Karpas-422 (cell line): ENCODE results near the gene FKBP1A. TPM values are rescaled to one million over a fixed set of nuclear protein-coding genes. Genes with fewer than 3 reads are reported as not detected.
A peak's percentile ranks its signal among the peaks of the same experiment; 100 is the strongest.

Experiments
- DNase-seq: peaks from one replicate; pipeline ENCODE4 v3.0.0-alpha.2; 2015
- H2AFZ ChIP-seq: fragments of 200-600 bp; sonication (generic); 2 replicates; pipeline ENCODE4 v1.6.1; 2014; ENCODE audit warnings: antibody characterized with exemption, low read length, mixed read lengths
- H3K27ac ChIP-seq: fragments of 200-600 bp; sonication (generic); 2 replicates; pipeline ENCODE4 v1.5.1; 2014; ENCODE audit warnings: mild to moderate bottlenecking, low read length, moderate library complexity
- H3K27me3 ChIP-seq: fragments of 200-600 bp; sonication (generic); 2 replicates; pipeline ENCODE4 v1.6.1; 2014; ENCODE audit warnings: low read length, mixed read lengths
- H3K36me3 ChIP-seq: fragments of 200-600 bp; sonication (generic); 2 replicates; pipeline ENCODE4 v1.6.1; 2014; ENCODE audit warnings: low read length, mixed read lengths; ENCODE audit not compliant: insufficient read depth
- H3K4me1 ChIP-seq: fragments of 200-600 bp; sonication (generic); 2 replicates; pipeline ENCODE4 v1.6.1; 2014; ENCODE audit warnings: mild to moderate bottlenecking, low read length, mixed read lengths
- H3K4me2 ChIP-seq: fragments of 200-600 bp; sonication (generic); 2 replicates; pipeline ENCODE4 v1.6.1; 2014; ENCODE audit warnings: low read length, low read depth, mild to moderate bottlenecking; ENCODE audit not compliant: poor library complexity, severe bottlenecking
- H3K4me3 ChIP-seq: fragments of 200-600 bp; sonication (generic); 2 replicates; pipeline ENCODE4 v1.5.1; 2014; ENCODE audit warnings: mild to moderate bottlenecking, antibody characterized with exemption, low read length, mixed read lengths
- H3K79me2 ChIP-seq: fragments of 200-600 bp; sonication (generic); 2 replicates; pipeline ENCODE4 v1.6.1; 2014; ENCODE audit warnings: mild to moderate bottlenecking, low read length, mixed read lengths
- H3K9ac ChIP-seq: fragments of 200-600 bp; sonication (generic); 2 replicates; pipeline ENCODE4 v1.6.0; 2014; ENCODE audit warnings: low read length
- H3K9me2 ChIP-seq: fragments of 200-600 bp; sonication (generic), shearing (Covaris generic); replicated peaks from 2 replicates; pipeline ENCODE4 v1.6.0; 2014; ENCODE audit warnings: mild to moderate bottlenecking, low read length, moderate library complexity; ENCODE audit not compliant: insufficient read depth
- H3K9me3 ChIP-seq: fragments of 300-700, 200-600 bp; sonication (generic); 2 replicates; pipeline ENCODE4 v1.6.1; 2014; ENCODE audit warnings: low read length, mixed read lengths
- H4K20me1 ChIP-seq: fragments of 200-600 bp; sonication (generic); 2 replicates; pipeline ENCODE4 v1.6.1; 2014; ENCODE audit warnings: mild to moderate bottlenecking, antibody characterized with exemption, low read length, low read depth; ENCODE audit not compliant: insufficient read depth
- total RNA-seq: library from RNA; depleted of rRNA; stranded (reverse); fragments of >200 nt; shearing (Covaris generic); gene quantifications from 2 replicates; pipeline ENCODE4 v1.2.3, GENCODE V29; 2014; ENCODE audit warnings: low replicate concordance

Gene FKBP1A
- total RNA-seq, 1 experiment from 2014 or later: 187 TPM

DNA sequence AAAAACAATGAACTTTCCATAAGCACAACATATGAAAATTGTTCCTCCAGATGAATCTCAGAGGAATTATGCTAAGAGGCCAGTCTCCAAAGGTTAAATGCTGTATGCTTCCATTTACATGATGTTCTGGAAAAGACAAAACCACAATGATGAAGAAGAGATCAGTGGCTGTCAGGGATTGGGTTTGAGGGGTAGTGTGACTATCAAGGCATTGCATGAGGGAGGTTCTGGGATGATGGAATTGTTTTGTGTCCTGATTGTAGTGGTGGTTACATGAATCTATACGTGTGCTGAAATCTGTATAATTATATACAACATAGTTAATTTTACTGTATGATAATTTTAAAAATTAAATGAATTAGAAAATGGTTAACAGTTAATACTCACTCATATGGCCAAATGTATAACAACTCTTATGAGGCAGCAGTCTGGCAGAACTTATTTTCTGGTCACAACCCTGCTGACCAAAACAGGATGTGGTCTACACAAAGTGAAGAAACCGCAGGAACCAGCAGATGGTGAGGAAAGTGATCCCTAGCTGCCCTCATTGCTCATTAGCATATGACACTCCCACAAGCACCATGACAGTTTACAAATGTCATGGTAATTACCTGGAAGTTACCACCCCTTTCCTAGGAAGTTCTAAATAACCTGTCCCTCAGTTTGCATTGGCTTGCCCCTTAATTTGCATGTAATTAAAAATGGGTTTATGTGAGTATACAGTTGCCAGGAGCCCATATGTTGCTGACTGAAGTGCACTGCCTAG lies 41.9 kb upstream of the FKBP1A start:
- Histone ChIP-seq H3K4me1 (peaks cover 6% of the 10 kb centered on the region; the same call in 1 of the 2 replicates), H3K36me3 (no peaks in the 10 kb centered on the region), H3K4me3 (no peak overlapping the region), H3K4me2 (no peak overlapping the region), H3K27ac (no peak overlapping the region), H3K79me2 (no peaks in the 10 kb centered on the region), H4K20me1 (0 out of 2 replicates have a peak, but pooled peaks cover 2% of the 10 kb centered on the region), H2AFZ (no peak overlapping the region), H3K27me3 (no peaks in the 10 kb centered on the region), H3K9me3 (no peaks in the 10 kb centered on the region), H3K9me2 (no peaks in the 10 kb centered on the region), H3K9ac (no peak overlapping the region)
- DNase-seq: peak; percentile 59

DNA sequence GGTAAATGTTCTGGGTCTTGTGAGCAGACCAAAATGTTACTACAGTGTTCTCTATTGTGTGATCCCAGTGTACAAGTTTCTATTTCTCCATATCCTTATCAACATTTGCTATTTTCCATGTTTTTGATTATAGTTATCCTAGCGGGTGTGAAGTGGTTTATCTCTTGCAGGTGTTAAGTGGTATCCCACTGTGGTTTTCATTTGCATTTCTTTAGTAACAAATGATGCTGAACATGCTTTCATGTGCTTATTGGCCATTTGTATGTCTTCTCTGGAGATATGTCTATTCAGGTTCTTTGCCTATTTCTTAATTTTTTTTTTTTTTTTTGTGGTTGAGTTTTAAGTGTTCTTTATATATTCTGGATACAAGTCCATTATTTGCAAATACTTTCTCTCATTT lies 38.3 kb upstream of the FKBP1A start:
- H3K27me3 ChIP-seq: no peaks in the 10 kb centered on the region
- DNase-seq: peak; percentile 25
- H3K4me3 ChIP-seq: no peak overlapping the region
- H3K36me3 ChIP-seq: no peaks in the 10 kb centered on the region
- no peaks in the 10 kb centered on the region for H3K9me2 ChIP-seq
- no peak overlapping the region for H3K9ac ChIP-seq
- peaks cover 6% of the 10 kb centered on the region; the same call in 1 of the 2 replicates for H3K4me1 ChIP-seq
- no peak overlapping the region for H3K4me2 ChIP-seq
- H3K79me2 ChIP-seq: no peaks in the 10 kb centered on the region
- no peaks in the 10 kb centered on the region for H3K9me3 ChIP-seq
- H4K20me1 ChIP-seq: no peaks in the 10 kb centered on the region
- H3K27ac ChIP-seq: no peak overlapping the region
- H2AFZ ChIP-seq: no peak overlapping the region

DNA sequence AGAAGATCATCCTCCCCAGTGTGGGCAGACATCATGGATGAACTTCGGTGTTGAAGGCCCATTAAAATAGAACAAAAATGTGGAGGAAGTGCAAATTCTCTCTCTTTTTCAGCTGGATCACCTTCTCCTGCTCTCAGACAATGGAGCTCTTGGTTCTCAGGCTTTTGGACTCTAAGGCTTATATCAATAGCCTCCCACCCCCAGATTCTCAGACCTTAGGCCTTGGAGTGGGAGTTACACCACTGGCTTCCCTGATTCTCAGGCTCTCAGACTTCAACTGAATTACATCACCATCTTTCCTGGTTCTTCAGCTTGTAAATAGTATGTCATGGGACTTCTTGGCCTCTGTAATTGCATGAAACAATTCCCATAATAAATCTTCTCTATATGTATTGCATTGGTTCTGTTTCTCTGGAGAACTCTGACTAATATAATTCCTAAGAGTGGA lies 37.2 kb upstream of the FKBP1A start:
- Histone ChIP-seq H3K4me2 (no peak overlapping the region), H4K20me1 (no peaks in the 10 kb centered on the region), H3K4me3 (no peak overlapping the region), H3K4me1 (peaks cover 2% of the 10 kb centered on the region; the same call in 1 of the 2 replicates), H3K36me3 (no peaks in the 10 kb centered on the region), H3K27me3 (no peaks in the 10 kb centered on the region), H3K9me3 (no peaks in the 10 kb centered on the region), H3K79me2 (no peaks in the 10 kb centered on the region), H2AFZ (no peak overlapping the region), H3K9ac (no peak overlapping the region), H3K27ac (no peak overlapping the region), H3K9me2 (no peaks in the 10 kb centered on the region)
- DNase-seq: peak; percentile 23

DNA sequence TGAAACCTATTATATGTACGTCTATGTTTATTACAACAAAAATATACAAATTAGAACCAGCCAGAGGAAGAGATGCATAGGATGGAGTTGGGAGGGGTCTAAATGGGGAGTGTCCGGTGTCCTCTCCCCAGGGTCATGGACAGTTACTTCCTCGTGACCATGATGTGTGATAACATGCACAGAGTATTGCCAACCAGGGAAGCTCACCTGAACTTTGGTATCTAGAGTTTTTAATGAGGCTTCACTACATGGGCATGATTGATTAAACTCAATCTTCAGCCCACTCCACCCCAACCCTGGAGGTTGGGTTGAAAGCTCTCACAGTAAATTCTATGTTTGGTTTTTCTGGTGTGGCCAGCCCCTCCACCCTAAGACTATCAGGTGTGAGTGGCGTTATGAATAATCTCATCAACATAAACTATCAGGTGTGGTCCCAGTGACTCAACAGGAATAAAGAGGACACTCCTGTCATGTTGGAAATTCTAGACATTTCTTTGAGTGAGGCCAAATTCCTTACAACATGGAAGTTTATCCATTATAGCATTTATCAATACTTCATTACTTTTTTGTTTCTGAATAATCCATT lies 36.4 kb upstream of the FKBP1A start:
- H3K27ac ChIP-seq: no peak overlapping the region
- no peak overlapping the region for H2AFZ ChIP-seq
- H3K36me3 ChIP-seq: no peaks in the 10 kb centered on the region
- H3K9me3 ChIP-seq: no peaks in the 10 kb centered on the region
- no peaks in the 10 kb centered on the region for H3K9me2 ChIP-seq
- no peaks in the 10 kb centered on the region for H3K27me3 ChIP-seq
- no peak overlapping the region for H3K9ac ChIP-seq
- DNase-seq: no peak
- no peaks in the 10 kb centered on the region for H3K4me1 ChIP-seq
- H3K4me3 ChIP-seq: no peak overlapping the region
- H3K79me2 ChIP-seq: no peaks in the 10 kb centered on the region
- H4K20me1 ChIP-seq: no peaks in the 10 kb centered on the region
- H3K4me2 ChIP-seq: no peak overlapping the region

DNA sequence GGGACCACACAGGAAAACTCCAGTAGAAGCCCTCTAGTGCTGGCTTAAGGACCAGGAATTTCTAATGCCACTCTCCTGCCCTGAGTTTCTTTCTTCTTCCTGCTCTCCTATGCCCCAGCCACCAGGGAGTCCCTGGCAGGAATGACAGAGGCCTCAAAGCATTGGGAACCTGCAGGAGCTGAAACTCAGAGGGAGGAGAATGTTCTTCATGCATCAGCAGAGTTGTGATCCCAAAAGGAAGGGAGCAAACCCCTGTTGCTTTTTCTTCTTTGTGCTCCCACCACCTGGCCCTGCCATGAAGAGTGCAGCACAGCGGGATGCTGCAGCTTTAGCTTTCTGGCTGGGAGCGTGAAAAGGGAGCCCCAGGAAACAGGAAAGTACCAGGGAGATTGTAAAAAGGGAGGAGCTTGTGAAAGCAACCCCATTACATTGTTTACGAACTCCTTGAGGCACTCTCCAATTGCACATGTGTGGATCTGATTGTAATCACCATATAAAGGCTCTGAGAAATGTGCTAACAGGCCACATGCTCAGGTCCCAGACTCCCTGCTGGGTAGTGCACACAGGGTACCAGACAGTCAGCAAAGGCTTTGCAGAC lies 34.7 kb upstream of the FKBP1A start:
- Histone ChIP-seq H3K36me3 (no peaks in the 10 kb centered on the region), H3K9me2 (no peaks in the 10 kb centered on the region), H3K4me3 (no peak overlapping the region), H3K79me2 (no peaks in the 10 kb centered on the region), H3K9me3 (no peaks in the 10 kb centered on the region), H3K27me3 (no peaks in the 10 kb centered on the region), H4K20me1 (no peaks in the 10 kb centered on the region), H3K4me2 (no peak overlapping the region), H3K9ac (no peak overlapping the region), H3K4me1 (no peaks in the 10 kb centered on the region), H2AFZ (no peak overlapping the region), H3K27ac (no peak overlapping the region)
- DNase-seq: no peak

DNA sequence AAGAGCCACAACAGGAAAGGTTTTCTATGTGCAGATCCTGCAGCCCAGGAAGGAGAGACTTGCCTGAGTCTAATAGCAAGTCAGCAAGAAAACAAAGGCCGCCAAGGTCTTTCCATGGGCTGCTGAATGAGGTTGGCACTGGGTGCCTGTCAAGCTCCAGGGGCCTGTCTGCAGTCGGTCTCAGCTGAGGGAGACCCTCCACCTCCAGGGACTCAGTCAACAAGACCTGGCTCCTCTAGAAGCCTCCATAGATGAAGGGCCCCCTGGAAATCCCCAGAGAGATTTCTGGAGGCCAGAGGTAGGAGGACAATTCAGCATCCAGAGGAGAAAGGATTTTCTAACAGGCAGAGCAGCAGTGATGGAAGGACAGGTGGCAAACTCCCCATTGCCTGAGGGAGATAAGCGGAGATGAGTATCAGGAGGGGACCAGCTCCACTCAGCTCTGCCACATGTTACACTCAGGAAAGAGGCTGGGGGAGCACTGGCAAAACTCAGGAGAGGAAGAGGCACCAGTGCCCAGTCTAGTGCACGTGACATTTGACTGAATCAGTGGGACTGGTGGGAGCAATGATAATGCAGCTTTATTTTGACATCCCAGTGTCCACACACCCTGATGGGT lies 33.5 kb upstream of the FKBP1A start:
- Histone ChIP-seq H4K20me1 (no peaks in the 10 kb centered on the region), H3K27ac (no peak overlapping the region), H3K4me2 (no peak overlapping the region), H3K4me3 (no peak overlapping the region), H3K9me2 (no peaks in the 10 kb centered on the region), H3K36me3 (no peaks in the 10 kb centered on the region), H2AFZ (no peak overlapping the region), H3K9me3 (no peaks in the 10 kb centered on the region), H3K9ac (no peak overlapping the region), H3K27me3 (no peaks in the 10 kb centered on the region), H3K79me2 (no peaks in the 10 kb centered on the region), H3K4me1 (no peaks in the 10 kb centered on the region)
- DNase-seq: no peak

DNA sequence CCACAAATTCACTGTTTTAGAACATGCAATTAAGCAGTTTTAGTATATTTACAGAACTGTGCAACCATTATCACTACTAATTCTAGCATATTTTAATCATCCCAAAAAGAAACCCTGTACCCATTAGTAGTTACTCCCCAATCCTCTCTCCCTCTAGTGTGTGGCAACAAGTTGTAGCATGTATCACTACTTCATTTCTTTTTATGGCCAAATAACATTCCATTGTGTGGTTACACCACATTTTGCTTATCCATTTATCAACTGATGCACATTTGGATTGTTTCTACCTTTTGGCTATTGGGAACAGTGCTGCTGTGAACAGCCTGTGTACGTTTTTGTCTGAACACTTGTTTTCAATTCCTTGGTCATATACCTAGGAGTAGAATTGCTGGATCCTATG lies 31.5 kb upstream of the FKBP1A start:
- H3K9me2 ChIP-seq: no peaks in the 10 kb centered on the region
- no peaks in the 10 kb centered on the region for H3K79me2 ChIP-seq
- no peak overlapping the region for H2AFZ ChIP-seq
- no peak for DNase-seq
- no peaks in the 10 kb centered on the region for H3K4me1 ChIP-seq
- H3K9ac ChIP-seq: no peak overlapping the region
- no peaks in the 10 kb centered on the region for H3K9me3 ChIP-seq
- H3K4me2 ChIP-seq: no peak overlapping the region
- H3K4me3 ChIP-seq: no peak overlapping the region
- no peaks in the 10 kb centered on the region for H3K27me3 ChIP-seq
- H3K27ac ChIP-seq: no peak overlapping the region
- no peaks in the 10 kb centered on the region for H3K36me3 ChIP-seq
- H4K20me1 ChIP-seq: no peaks in the 10 kb centered on the region

DNA sequence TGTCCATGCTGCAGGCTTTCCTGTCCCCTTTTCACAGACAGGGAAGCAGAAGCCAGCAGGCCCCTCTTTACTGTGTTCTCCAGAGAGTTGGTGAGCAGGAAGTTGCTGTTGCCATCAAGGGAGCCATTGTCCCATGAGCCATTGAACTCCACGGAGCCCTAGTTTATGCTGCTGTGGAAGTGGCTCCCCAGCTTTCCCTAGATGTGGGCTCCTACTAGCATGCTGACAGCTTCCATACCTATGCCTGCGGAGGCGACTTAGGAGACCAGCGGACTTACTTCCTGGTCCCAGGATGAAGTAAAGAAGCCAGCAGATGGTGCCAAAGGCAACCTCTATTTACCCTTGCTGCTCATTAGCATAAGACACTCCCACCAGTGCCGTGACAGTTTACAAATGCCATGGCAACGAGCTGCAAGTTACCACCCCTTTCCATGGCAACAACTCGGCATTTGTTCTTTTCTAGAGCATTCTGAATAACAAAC lies 30.8 kb upstream of the FKBP1A start:
- Histone ChIP-seq H3K79me2 (no peaks in the 10 kb centered on the region), H3K27ac (no peak overlapping the region), H3K4me1 (no peaks in the 10 kb centered on the region), H3K4me2 (no peak overlapping the region), H3K27me3 (no peaks in the 10 kb centered on the region; the same call in 1 of the 2 replicates), H3K4me3 (no peak overlapping the region), H4K20me1 (no peaks in the 10 kb centered on the region), H3K9ac (no peak overlapping the region), H3K36me3 (no peaks in the 10 kb centered on the region), H2AFZ (no peak overlapping the region), H3K9me3 (no peaks in the 10 kb centered on the region), H3K9me2 (no peaks in the 10 kb centered on the region)
- peak; percentile 63 for DNase-seq
